Measurements from ENCODE around the gene TCF12. TPM values are rescaled to one million over a fixed set of nuclear protein-coding genes. Genes with fewer than 3 reads are reported as not detected.

TCF12 gene
- total and polyA plus RNA-seq, 11 donors: 6.5 to 77.3 (median 43.5) TPM

- intact Hi-C loops (cut with DNase I): no loop called here
These were observed 405.6 kb downstream of the TCF12 start for GRCh38 chr15:57323806-57324589.

DNA sequence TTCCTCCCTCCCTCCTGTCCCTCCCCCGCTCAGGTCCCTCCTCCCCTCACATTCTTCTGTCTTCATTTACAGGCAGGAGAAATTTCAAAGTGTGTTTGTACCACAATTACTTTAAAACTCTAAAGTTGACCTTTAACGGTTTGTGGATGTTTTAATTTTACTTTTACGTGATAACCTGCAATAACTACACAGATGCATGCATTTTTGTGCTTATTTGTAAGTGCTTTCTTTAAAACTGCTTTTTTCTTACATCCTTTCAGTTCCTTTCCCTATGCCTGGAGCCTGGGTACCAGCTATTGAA is 406.1 kb downstream of the TCF12 start:
- no peaks in the 10 kb centered on the region for H3K27me3 ChIP-seq
- ATAC-seq (no peak), DNase-seq (no peak)
- H3K27ac ChIP-seq: no peak overlapping the region
- H3K4me1 ChIP-seq: peaks cover 0 to 19% (median 2%) of the 10 kb centered on the region in 12 donors
- H3K4me3 ChIP-seq: no peak overlapping the region
- 87 to 93% (median 89%) methylated on average over 3 of the region's 3 CpGs for WGBS, 4 donors
- H3K9me3 ChIP-seq: no peaks in the 10 kb centered on the region
- intact Hi-C loops (cut with DNase I): no loop called here
- no peak for TF ChIP-seq POLR2A (IDR thresholded peaks at IDR 0.05)
- TF ChIP-seq, protein P1, sequence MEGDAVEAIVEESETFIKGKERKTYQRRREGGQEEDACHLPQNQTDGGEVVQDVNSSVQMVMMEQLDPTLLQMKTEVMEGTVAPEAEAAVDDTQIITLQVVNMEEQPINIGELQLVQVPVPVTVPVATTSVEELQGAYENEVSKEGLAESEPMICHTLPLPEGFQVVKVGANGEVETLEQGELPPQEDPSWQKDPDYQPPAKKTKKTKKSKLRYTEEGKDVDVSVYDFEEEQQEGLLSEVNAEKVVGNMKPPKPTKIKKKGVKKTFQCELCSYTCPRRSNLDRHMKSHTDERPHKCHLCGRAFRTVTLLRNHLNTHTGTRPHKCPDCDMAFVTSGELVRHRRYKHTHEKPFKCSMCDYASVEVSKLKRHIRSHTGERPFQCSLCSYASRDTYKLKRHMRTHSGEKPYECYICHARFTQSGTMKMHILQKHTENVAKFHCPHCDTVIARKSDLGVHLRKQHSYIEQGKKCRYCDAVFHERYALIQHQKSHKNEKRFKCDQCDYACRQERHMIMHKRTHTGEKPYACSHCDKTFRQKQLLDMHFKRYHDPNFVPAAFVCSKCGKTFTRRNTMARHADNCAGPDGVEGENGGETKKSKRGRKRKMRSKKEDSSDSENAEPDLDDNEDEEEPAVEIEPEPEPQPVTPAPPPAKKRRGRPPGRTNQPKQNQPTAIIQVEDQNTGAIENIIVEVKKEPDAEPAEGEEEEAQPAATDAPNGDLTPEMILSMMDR (IDR thresholded peaks at IDR 0.05): no peak
- H3K36me3 ChIP-seq: no peaks in the 10 kb centered on the region

More at GRCh38 chr15:57323806-57324589, 405.6 kb downstream of the TCF12 start:
- WGBS, 4 donors: 42 to 58% (median 55%) methylated on average over 4 to 6 of the region's 6 CpGs
- no peaks in the 10 kb centered on the region for H3K9me3 ChIP-seq
- TF ChIP-seq, protein P1 (IDR thresholded peaks at IDR 0.05): no peak
- no peak for TF ChIP-seq POLR2A (IDR thresholded peaks at IDR 0.05)
- ATAC-seq: no peak
- DNase-seq: no peak
- H3K27me3 ChIP-seq: no peaks in the 10 kb centered on the region
- peaks cover 0 to 19% (median 2%) of the 10 kb centered on the region in 12 donors for H3K4me1 ChIP-seq
- no peak overlapping the region for H3K27ac ChIP-seq
- H3K36me3 ChIP-seq: no peaks in the 10 kb centered on the region
- no peak overlapping the region for H3K4me3 ChIP-seq

DNA sequence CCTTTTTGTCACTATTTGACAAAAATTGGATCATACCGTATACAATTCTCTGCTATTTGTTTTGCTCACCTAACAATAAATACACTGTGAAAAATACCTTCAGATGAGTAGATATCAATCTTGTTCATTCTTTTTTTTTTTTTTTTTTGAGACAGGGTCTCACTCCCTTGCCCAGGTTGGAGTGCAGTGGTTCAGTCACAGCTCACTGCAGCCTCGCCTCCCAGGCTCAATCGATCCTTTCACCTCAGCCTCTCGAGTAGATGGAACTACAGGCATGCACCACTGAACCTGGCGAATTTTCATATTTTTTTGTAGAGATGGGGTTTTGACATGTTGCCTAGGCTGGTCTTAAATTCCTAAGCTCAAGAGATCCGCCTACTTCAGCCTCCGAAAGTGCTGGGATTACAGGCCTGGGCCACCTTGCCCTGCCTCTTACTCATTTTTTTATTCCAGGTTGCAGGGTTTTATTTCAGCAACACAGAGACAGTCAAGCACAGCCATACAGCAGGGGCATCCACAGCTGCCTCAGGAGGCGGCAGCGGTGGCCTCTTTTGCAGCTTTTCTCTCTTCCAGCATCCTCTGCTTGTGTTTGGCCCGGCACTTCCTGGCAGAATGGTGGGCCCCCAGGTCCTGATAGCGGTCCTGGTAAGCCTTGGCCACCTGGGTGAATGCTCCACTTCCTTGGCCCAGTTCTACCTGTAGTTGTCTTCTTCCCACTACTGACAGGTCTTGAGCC is 406.7 kb downstream of the TCF12 start:
- Histone ChIP-seq H3K27ac (no peak overlapping the region), H3K4me3 (no peak overlapping the region), H3K27me3 (no peaks in the 10 kb centered on the region), H3K9me3 (no peaks in the 10 kb centered on the region), H3K36me3 (no peaks in the 10 kb centered on the region), H3K4me1 (peaks cover 0 to 19% (median 2%) of the 10 kb centered on the region in 12 donors)
- intact Hi-C loops (cut with DNase I): no loop called here
- TF ChIP-seq, protein P1 (IDR thresholded peaks at IDR 0.05): no peak
- no peak for TF ChIP-seq POLR2A (IDR thresholded peaks at IDR 0.05)
- WGBS, 4 donors: 92 to 96% (median 95%) methylated on average over 11 of the region's 11 CpGs
- ATAC-seq (no peak), DNase-seq (peak in 1 of 5 donors; percentile 39)

GRCh38 chr15:57326196-57326595 is 407.8 kb downstream of the TCF12 start:
- no peaks in the 10 kb centered on the region for H3K9me3 ChIP-seq
- ATAC-seq (no peak), DNase-seq (peak in 1 of 5 donors; percentile 49)
- 89 to 94% (median 91%) methylated on average over 23 of the region's 23 CpGs for WGBS, 4 donors
- H3K27me3 ChIP-seq: no peaks in the 10 kb centered on the region
- no peak overlapping the region for H3K4me3 ChIP-seq
- intact Hi-C loops (cut with DNase I): no loop called here
- H3K4me1 ChIP-seq: peaks cover 0 to 8% (median 0%) of the 10 kb centered on the region in 12 donors
- TF ChIP-seq, protein P1 (IDR thresholded peaks at IDR 0.05): no peak
- TF ChIP-seq POLR2A (IDR thresholded peaks at IDR 0.05): no peak
- no peak overlapping the region for H3K27ac ChIP-seq
- no peaks in the 10 kb centered on the region for H3K36me3 ChIP-seq
